GM19372 (cell line): Measurements from ENCODE around the gene SPAG4.

Source experiments
- ATAC-seq: cut with Tn5 transposase; IDR thresholded peaks from one replicate; pipeline ENCODE4 v1.9.1; 2021; ENCODE audit warnings: mild to moderate bottlenecking, low read depth, moderate library complexity; ENCODE audit not compliant: unreplicated experiment

The SPAG4 gene

DNA sequence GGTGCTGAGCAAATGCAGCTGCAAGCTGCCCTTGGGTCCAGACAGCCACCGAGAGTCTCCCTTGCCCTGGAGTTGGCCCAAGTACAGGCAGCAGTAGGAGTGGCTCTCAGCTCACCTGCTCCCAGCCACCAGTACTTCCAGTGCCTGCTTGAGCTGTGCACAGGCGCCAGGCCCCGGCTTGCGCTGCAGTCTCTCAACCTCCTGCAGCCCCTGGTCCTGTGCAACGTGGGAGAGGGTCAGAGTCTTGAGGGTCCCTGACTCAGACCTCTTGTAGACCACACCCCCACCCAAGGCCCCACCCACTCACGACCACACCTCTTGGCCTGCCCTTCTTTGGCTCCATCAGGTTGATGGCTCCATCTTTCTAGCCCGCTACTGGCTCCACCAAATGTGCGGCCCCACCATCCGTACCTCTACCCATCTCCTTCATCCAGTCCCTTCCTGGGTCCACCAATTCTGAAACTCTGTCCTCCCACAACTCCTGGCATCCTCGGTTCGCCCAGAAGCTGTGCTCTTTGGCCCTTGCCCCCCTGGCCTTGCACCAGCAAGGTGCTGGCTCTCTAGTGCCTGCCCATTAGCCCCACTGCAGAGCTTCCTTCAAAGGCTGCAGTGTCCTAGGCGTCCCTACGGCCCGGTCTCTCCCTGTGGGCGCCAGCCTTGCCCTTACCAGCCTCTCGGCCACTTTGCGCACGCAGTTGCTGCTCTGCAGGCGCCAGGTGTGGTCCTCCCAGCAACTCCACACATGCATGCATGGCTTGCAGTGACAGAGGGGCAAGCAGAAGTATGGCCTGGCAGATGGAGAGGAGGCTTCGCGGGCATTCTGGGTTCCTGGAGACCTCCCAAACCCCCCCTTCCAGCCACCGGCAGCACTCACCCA lies 16.5 kb upstream of the SPAG4 start:
- no peak for ATAC-seq

DNA sequence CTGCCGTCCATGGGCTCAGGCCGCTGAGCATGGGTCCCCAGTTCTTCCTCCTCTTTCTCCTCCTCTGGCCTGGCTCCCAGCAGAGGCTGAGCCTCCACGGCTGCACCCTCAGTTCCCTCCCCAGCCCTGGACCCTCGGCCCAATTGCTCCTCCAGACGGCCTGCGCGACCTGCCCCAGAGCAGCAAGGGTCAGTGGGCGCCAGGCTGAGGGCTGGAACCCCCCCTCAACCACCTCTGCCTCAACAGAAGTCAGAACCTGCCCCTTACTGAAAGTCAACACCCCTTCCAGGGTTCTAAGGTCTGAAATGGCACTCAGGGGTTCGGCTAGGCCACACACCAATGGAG lies 15.9 kb upstream of the SPAG4 start:
- no peak for ATAC-seq

DNA sequence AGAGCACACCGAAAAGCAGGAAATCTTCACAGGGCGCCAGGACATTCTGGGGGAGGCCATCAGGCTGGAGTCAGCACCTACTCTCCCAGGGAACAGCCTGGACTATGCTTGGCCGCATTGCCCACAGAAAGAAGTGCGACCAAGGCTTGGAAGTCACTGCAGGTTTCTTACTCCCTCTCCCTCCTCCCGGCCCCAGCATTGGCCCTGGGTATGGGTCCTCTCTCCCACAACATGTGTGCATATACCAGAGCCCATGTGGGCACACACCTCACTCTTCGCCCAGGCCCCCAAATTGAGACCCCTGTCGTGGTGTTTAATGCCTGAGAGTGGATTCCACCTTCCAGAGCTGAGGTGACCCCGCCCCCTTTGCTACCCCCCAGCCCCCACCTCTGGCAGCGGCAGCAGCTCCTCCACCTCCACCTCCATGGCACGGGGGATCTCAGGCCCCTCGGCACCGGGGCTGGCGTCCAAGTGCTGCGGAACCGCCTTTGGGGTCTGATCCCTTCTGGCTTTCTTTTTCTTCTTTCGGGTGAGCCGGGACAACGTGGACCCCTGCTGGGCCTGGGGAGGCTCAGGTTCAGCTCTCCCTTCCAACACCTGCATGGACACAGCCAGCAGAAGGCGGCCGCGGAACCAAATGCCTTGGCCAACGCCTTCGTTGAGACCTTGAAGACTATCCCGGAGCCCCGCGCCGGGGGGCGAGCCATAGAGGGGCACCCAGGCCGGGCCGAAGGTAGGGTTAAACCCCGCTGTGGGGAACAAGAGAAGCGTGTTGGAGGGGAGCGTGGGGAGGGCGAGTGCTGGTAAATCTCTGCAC lies 15.2 kb upstream of the SPAG4 start:
- ATAC-seq = no peak

DNA sequence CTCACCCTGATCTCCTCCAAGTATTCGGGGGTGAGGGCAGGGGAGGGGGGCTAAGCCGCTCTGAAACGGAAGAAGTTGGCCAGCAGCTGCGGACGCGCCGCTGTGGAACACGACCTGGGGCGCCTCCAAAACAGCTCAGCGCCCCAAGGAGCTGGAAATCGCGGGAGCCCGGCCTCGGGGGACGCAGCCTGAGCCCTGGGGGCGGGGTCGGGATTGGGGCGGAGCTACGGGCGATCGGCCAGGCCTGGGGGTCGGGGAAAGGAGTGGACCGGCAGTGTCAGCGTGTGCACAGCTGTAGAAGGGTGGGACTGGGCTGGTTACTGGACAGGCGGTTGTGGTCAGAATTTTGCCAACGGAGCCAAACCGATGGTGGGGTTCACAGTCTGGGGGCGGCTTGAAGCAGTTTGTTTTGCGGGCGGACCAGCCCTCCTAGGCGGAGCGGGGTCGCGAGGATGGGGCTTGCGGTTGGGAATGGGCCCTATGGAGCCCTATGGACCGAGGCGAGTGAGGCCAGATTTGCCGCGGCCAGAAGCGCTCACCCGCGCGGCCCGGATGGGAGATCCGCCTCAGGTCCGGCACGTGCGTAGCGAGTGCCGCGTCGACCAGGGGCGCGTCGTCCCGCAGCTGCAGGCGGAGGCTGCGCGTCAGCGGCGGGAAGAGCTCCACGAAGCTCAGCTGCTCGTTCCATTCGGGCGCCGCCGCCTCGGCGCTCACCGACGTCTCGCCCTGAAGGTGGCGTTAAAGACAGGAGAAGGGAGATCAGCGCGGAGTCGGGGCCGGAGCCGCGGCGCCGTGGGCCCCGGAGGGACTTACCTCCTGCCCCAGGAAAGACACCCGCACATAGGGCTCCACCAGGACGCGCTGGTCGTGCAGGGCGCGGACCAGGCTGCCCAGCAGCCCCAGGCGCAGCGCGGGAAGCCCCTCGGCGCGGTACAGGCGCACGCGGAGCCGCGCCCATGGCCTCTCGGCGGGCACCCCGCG lies 14.3 kb upstream of the SPAG4 start:
- ATAC-seq = no peak

DNA sequence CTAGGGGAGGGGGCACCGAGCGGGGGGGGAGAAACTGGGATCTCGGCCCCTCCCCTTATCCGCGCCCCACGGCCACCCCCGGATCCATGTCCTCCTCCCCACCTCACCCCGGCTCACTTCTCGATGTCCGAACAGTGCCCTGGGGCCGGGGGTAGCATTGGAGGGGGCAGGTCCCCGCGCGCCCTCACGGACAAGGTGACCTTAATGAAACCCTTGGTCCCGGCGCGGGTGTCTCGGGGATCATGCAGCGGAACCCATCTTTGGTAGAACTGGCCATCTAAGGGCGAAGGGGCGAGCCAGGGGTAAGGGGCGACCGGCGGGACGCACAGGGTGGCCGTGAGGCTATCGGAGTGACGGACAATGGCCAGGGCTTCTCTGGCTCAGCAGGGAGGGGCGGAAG lies 13.6 kb upstream of the SPAG4 start:
- no peak for ATAC-seq

DNA sequence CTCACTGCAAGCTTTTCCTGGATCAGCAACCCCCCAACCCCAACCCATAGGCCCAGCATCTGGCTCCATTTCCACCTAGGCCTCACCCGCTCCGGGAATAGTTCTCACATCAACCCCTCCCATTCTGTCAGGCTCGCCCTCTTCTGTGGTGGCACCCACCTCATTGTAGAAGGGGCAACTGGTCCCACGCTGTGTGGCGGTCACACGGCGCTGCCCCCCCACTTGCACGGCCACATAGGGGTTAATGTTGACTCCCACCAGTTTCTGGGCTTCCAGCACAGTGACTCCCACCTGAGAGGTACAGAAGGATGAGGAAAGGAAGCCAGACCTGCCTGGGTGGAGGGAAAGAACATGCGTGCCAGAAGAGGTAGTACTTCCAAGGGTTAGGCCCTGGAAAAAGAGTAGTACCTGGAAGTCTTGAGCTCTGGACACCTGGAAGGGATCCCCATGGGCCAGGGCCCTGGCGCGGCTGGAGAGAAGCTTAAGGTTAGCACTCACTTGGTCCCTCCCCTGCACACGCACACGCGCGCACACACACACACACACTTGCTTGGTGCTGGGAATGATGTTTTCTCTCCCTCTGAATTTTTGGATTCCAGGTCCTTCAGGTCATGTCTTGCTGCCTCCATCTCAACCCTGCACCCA lies 12.7 kb upstream of the SPAG4 start:
- ATAC-seq = no peak

DNA sequence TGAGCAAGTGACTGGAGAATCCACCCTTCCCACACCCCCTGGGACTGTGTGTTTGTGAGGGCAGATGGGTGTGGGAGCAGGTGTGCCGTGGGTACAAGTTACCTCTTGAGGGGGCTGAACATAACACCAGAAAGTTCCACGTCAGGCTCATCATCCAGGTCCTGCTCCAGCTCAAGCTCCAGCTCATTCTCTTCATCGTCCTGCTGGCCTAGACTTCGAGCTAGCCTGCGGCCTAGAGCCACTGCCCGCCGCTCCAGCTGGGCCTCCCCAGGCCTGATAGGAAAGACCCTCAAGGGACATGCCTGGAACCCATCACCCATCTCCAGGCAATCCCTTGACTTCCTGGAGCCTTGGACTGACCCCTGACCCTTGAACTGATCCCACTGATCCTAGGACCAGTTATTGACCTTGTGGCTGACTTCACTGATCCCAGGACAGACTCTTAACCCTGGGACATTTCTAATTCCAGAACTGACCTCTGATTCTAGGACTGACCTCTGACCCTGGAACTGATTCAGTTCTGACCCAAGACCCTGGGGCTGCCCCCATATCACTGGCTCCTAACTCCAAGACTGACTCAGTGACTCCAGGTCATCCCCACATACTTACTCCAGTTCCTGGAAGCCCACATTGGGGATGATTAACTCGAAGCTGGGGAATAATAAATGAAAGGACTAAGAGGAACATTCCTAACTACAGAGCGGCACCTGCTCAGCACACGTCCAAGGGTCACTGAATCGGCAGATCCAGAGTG lies 11.8 kb upstream of the SPAG4 start:
- ATAC-seq = no peak

DNA sequence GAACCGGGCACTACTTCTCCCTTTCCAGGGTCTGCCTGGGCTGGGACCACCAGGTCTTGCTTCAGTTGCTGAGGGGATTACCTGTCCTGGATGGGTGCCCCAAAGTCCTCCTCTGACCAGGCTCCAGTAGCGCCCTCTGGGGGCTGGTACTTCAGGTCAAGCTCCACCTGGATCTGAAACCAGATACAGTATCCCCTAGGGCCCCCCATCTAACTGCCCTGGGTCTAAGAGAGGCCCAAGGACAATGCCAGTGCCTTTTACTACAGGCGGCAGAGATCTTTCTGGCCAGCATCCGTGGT lies 11.2 kb upstream of the SPAG4 start:
- ATAC-seq = no peak

DNA sequence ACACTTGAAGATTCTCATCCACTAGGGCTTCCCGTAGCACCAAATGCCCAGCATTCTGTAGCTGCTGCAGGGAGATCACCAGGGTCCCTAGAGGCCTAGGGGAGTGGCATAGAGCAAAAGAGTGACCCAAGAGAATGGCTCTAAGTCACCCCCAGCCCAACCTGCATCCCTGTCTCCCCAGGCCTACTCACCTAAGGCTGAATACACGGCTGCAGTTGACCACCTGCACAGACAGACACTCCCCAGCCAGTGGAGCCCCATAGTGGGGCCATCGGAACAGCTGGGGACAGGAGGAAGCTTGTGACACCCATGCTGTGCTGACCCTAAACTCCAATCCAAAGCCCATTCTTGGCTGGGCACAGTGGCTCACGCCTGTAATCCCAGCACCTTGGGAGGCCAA lies 9.5 kb upstream of the SPAG4 start:
- no peak for ATAC-seq

DNA sequence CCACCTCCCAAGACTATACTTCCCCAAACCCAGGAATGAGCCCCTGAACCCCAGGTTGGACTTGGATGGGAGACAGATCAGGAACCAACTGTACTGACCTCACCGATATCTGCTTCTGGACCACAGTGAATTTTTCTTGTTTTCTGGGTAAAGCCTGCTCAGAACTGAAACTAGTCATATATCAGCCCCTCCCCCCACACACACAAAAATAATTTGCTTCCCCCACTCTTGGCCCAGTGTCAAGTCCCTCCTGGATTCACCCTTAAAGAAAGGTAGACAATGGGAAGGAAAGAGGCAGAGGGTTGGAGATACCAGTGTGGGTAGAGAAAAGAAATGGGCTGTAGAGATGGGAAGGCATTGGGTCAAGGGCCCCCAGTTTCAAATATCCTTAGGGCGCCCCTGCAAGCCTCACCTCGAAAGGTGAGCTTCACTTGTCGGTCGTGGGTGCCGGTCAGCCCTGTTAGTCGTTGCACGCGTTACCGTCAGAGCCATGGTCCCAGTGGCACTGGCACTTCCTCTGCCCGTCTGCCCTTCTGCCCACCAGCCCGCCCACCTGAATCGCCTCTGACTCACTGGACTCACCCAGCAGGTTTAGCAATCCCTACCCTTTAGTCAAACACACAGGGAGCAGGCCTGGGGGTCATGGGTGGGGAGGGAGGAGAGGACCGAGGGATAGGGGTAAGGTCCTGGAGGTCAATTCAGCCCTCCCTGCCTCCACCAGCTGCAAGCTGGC lies 8.5 kb upstream of the SPAG4 start:
- no peak for ATAC-seq

DNA sequence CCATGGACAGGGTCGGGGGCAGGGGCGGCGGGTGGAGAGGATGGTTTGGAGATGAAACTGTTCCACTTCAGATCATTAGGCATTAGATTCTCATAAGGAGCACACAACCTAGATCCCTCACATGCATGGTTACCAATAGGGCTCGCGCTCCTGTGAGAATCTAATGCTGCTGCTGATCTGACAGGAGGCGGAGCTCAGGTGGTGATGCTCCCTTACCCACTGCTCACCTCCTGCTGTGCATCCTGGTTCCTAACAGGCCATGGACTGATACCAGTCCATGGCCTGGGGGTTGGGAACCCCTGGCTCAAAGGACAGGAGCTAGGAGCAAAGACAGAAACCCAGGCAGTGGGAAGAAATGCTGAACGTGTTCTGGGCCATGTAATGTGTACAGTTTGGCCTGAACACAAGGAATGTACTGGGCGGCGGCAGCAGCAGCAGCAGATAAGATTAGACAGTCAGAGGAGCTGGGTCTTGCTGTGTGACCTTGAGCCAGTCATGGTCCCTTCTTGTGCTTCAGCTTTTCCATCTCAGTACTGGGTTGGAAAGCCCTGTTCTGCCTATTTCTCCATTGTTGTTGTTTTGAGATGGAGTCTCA lies 4.7 kb upstream of the SPAG4 start:
- no peak for ATAC-seq

DNA sequence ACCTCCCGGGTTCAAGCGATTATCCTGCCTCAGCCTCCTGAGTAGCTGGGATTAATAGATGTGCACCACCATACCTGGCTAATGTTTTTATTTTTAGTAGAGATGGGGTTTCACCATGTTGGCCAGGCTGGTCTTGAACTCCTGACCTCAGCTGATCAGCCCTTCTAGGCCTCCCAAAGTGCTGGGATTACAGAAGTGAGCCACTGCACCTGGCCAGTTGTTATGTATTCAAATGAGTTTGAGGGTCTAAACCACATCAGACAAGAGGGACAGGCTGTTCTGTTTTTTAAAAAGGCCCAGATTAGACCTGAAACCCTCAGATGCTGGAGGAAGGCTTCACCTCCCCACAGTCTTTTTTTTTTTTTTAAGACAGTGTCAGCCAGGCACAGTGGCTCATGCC lies 4.1 kb upstream of the SPAG4 start:
- ATAC-seq = no peak

DNA sequence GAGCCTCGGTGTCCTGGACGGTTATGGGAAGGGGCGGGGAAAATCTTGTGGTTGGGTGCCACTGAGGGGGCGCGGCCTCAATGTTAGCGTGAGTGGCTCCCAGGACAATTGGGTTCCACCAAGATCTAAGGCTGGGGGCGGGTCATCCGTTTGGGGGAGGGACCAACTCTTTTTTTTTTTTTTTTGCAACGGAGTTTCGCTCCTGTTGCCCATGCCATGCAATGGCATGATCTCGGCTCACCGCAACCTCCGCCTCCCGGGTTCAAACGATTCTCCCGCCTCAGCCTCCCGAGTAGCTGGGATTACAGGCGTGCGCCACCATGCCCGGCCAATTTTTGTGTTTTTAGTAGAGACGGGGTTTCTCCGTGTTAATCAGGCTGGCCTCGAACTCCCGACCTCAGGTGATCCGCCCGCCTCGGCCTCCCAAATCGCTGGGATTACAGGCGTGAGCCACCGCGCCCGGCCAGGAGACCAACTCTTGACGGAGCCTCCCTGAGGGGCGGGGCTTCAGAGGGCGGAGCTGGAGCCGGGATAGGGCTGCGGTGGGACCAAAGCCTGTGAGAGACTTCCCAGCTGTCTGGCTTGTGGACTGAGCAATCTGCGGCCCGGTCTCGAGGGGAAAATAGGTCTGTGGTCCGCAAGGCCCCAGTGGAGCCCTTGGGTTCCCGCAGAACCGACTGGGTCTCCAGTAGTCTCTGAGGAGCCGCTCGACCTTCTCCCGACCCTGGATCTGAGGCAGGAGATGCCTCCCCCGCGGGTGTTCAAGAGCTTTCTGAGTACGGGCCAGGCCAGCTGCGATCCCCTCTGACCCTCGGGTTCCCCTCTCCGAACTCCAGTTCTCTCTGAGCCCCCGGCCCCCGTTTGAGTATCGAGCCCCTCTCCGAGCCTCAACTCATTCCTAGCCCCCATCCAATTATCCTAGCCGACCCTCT lies 1.1 kb downstream of the SPAG4 start:
- ATAC-seq = no peak

DNA sequence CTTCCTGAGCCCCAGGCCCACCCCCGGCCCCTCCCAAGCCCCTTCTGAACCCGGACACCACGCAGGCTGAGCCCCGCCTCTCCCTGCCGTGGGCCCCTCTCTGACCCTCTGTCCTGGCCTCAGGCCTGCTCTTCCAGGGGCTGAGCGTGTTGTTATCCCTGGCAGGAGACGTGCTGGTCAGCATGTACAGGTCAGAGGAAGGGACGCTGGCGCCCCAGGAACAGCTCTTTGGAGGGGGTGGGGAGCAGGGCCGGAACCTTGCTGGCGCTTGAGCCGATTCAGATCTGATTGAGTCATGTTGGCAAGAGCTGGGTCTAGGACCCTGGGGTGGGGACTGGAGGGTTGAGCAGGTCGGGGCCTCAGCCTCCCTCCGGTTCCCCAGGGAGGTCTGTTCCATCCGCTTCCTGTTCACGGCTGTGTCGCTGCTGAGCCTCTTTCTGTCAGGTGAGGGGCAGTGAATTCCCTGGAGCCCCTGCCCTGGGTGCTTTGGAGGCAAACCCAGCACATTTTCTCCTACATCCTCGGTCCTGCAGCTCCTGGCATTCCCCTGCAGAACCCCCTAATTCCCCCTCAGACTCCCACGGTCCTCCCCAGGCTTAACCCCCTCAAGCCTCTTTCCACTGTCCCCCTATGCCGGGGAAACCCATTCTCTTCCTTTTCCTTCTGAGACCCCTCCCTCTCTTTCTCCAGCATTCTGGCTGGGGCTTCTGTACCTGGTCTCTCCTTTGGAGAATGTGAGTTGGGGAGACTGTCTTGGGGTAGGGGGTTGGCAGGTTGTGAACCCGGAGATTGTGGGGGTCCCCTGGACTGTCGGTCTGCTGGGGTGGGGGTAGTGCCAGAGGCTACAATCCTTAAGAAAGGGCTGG lies 2.0 kb downstream of the SPAG4 start:
- no peak for ATAC-seq

DNA sequence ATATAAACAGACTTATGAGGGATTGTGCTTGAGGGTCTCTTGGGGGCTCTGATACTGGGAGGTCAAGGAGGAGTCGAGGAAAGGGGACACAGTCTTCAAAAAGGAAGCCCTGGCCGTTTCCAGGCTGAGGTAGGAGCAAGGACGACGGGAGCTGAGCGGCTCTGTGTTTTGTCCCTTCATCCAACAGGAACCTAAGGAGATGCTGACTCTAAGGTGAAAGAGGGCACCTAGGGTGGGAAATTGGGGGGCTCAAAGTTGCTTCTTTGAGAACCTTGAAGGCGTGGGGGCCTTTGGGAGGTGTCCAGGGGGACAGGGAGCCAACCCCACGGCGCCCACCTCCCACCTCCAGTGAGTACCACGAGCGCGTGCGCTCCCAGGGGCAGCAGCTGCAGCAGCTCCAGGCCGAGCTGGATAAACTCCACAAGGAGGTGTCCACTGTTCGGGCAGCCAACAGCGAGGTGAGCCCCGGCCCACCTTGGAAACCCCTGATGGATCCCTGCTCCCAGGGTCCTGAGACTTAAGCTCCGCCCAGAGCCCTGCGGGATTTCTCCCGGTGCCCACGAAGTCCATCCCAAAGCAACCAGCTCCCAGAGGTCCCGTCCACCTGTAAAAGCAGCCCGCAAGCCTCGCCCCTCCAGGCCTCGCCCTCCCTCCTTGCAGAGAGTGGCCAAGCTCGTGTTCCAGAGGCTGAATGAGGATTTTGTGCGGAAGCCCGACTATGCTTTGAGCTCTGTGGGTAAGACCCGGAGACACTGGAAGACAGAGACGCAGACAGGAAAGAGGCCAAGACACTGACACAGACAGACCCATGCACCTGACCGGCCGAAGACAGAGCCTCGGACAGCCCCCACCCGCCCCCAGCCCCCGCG lies 2.9 kb downstream of the SPAG4 start:
- no peak for ATAC-seq
